Psoas muscle (tissue), 8 donors: Measurements from ENCODE around the gene PLXNA4. TPM values are rescaled to one million over a fixed set of nuclear protein-coding genes. Genes with fewer than 3 reads are reported as not detected.

ENCODE experiments used
- ATAC-seq, 4 donors: fragments of 200-7000 bp; cut with Tn5 transposase; one replicate each; pipeline ENCODE4 v1.9.1; 2020; ENCODE audit warnings: moderate library complexity in 3 of 4, mild to moderate bottlenecking in 2 of 4
- DNase-seq, 2 donors: peaks; one replicate each; pipeline ENCODE4 v3.0.0-alpha.2; 2020
- H3K27ac ChIP-seq: fragments of 200-600 bp; one replicate; pipeline ENCODE4 v1.8.0; 2022
- H3K27me3 ChIP-seq, 3 donors: fragments of 200-600 bp in 1 of 3; one replicate each; pipeline versions ENCODE4 v1.6.1 to v1.8.0; 2013 to 2022; ENCODE audit warnings: low read length in 2 of 3, mild to moderate bottlenecking in 2 of 3, moderate library complexity in 1 of 3; ENCODE audit not compliant: insufficient read depth in 3 of 3
- H3K36me3 ChIP-seq, 2 donors: fragments of 200-600 bp in 1 of 2; one replicate each; pipeline versions ENCODE4 v1.6.1 to v1.8.0; 2013 to 2022; ENCODE audit warnings: low read depth in 1 of 2, mild to moderate bottlenecking in 1 of 2, moderate library complexity in 1 of 2; ENCODE audit not compliant: insufficient read depth in 1 of 2
- H3K4me1 ChIP-seq: fragments of 200-600 bp; one replicate; pipeline ENCODE4 v1.8.0; 2022
- H3K4me3 ChIP-seq: fragments of 200-600 bp; one replicate; pipeline ENCODE4 v1.8.0; 2022; ENCODE audit warnings: mild to moderate bottlenecking
- H3K9me3 ChIP-seq: fragments of 200-600 bp; one replicate; pipeline ENCODE4 v1.8.0; 2022
- WGBS, 3 donors: extraction: QIAGEN DNeasy Blood & Tissue Kit; methylation state at CpG; one replicate each; pipeline versions ENCODE4 v1.1.6 to v1.1.7; 2013; 5-methylcytosine and 5-hydroxymethylcytosine counted together
- intact Hi-C, 2 donors: fragments of 100-400 bp; cut with DNase I; formaldehyde crosslinking; loops; one replicate each; pipeline versions ENCODE4 v1.11.0 to v1.14.2; 2022
- polyA plus RNA-seq, 3 donors: library from polyadenylated mRNA; stranded (reverse); fragments of 200-250 nt; gene quantifications; one replicate each; pipeline ENCODE4 v1.2.3, GENCODE V29; 2013
- total RNA-seq, 4 donors: library from RNA; stranded (reverse); fragmentation: NEBNext Ultra II Directional in 2 of 4; extraction: Animal tissue kit (Norgen Biotek cat#: 25700) in 2 of 4; gene quantifications; one replicate each; pipeline versions ENCODE4 v1.2.1 to v1.2.4, GENCODE V29; 2021 to 2023
- TF ChIP-seq, protein P1 (sequence below): fragments of 200-600 bp; IDR thresholded peaks from one replicate; pipeline ENCODE4 v1.8.0; 2022; ENCODE audit warnings: antibody characterized with exemption
- donor health status: healthy with polysubstance abuse.
- donor health status: DM: no; HTN: no; CAD: no; lungs with moderate emphysema.
- donor health status: Bipolar disorder and iron deficiency.
- donor health status: healthy.
- donor health status: DM: yes; HTN: yes; CAD: no.
- donor health status: DM: no; HTN: no; CAD: no.
- donor health status: DM: no; HTN: no; CAD: no.
- donor health status: DM: yes; HTN: yes; CAD: no.

The PLXNA4 gene
- total and polyA plus RNA-seq, 7 donors = 0.15 to 2.5 (median 0.88) TPM

DNA sequence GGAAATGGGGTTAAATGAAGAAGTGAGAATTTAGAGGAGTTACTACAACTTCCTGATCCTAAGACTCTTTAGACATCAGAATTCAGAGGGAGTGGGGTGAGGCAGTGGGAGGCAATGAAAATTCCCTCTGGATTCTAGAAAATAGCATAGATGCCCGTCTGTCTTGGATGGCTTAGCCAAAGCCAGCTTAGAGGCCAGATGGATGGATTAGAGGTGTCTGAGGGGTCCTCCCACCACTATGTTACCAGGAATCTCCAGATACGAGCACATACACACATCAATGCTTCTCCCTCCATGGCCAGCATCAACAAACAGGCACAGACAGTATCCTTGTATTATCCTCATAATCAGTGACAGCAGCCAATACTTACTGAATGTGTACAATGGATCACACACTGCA, 418.1 kb downstream of the PLXNA4 start:
- intact Hi-C loops = loop anchor here in 1 of 2 donors (5.0 kb wide), 1 partner anchor 211 kb away; no protein-coding TSS in a partner anchor
- no peaks in the 10 kb centered on the region for H3K27me3 ChIP-seq
- 76 to 84% (median 82%) methylated on average over 2 of the region's 2 CpGs for WGBS, 3 donors
- H3K4me3 ChIP-seq = no peak overlapping the region
- H3K4me1 ChIP-seq = no peaks in the 10 kb centered on the region
- DNase-seq (no peak), ATAC-seq (no peak)
- no peak overlapping the region for H3K27ac ChIP-seq
- TF ChIP-seq, protein P1, sequence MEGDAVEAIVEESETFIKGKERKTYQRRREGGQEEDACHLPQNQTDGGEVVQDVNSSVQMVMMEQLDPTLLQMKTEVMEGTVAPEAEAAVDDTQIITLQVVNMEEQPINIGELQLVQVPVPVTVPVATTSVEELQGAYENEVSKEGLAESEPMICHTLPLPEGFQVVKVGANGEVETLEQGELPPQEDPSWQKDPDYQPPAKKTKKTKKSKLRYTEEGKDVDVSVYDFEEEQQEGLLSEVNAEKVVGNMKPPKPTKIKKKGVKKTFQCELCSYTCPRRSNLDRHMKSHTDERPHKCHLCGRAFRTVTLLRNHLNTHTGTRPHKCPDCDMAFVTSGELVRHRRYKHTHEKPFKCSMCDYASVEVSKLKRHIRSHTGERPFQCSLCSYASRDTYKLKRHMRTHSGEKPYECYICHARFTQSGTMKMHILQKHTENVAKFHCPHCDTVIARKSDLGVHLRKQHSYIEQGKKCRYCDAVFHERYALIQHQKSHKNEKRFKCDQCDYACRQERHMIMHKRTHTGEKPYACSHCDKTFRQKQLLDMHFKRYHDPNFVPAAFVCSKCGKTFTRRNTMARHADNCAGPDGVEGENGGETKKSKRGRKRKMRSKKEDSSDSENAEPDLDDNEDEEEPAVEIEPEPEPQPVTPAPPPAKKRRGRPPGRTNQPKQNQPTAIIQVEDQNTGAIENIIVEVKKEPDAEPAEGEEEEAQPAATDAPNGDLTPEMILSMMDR = no peak
- no peaks in the 10 kb centered on the region for H3K9me3 ChIP-seq
- no peaks in the 10 kb centered on the region for H3K36me3 ChIP-seq

DNA sequence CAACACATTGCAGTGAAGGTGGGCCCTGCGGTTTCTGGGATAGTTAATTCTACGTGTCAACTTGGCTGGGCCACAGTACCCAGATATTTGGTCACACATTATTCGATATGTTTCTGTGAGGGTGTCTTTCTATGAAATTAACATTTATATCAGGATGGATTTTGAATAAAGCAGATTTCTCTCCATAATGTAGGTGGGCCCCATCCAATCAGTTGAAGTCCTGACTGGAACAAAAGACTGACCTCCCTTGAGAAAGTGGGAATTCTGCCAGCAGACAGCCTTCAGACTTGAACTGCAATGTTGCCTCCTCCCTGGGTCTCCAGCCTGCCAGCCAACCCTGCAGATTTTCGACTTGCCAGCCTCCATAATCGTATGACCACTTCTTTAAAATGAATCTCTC, 420.6 kb downstream of the PLXNA4 start:
- TF ChIP-seq, protein P1 = no peak
- DNase-seq (no peak), ATAC-seq (no peak)
- no peak overlapping the region for H3K4me3 ChIP-seq
- H3K27me3 ChIP-seq = no peaks in the 10 kb centered on the region
- intact Hi-C loops = loop anchor here (2.0 to 5.0 kb wide), 2 partner anchors 151 to 208 kb away; no protein-coding TSS in a partner anchor
- no peaks in the 10 kb centered on the region for H3K4me1 ChIP-seq
- no peak overlapping the region for H3K27ac ChIP-seq
- WGBS, 3 donors = 90 to 95% (median 94%) methylated on average over 5 of the region's 5 CpGs
- H3K36me3 ChIP-seq = no peaks in the 10 kb centered on the region
- H3K9me3 ChIP-seq = no peaks in the 10 kb centered on the region

DNA sequence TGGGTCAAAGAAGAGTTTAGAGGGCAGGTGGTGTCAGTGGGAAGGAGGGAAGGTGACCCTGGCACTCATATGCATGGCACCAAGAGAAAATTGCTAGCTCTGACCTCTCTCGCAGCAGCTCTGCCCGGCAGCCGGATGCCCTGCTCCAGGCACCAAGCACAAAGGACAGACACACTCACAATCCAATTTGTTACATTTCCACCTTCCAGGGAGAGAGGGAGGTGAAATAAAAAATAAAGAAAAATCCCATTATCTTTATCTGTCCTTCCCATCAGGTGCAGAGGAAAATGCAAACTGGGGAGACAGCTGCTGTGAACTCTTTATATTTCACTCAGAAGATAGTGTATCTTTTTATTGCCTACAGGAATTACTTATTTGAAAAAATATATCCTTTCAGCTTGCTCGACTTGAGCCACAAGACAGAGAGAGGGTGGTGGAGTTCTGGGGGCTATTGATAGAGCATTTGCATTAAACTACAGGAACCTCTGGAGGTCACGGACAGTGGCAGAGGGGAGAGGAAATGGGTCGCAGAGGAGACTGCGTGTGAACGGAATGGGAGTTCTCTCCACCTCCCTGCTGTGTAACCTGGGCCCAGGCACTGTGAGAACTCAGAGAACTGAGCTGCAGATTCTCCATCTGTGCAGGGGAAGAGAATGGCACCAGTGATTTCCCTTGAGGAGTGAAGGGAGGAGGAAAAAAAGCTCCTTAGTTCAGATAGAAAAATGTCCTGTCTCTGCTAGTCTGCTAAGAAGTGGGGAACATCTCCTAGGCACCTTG, 421.4 kb downstream of the PLXNA4 start:
- Histone ChIP-seq H3K36me3 (no peaks in the 10 kb centered on the region), H3K4me1 (no peaks in the 10 kb centered on the region), H3K9me3 (no peaks in the 10 kb centered on the region), H3K4me3 (no peak overlapping the region), H3K27me3 (no peaks in the 10 kb centered on the region), H3K27ac (no peak overlapping the region)
- intact Hi-C loops = loop anchor here (2.0 to 5.0 kb wide), 3 partner anchors 150 to 208 kb away; no protein-coding TSS in a partner anchor
- ATAC-seq = no peak
- TF ChIP-seq, protein P1 = no peak
- 60 to 81% (median 67%) methylated on average over 8 of the region's 8 CpGs for WGBS, 3 donors
- DNase-seq = no peak

- Histone ChIP-seq H3K4me1 (no peaks in the 10 kb centered on the region), H3K9me3 (no peaks in the 10 kb centered on the region), H3K27ac (no peak overlapping the region), H3K4me3 (no peak overlapping the region), H3K27me3 (no peaks in the 10 kb centered on the region), H3K36me3 (no peaks in the 10 kb centered on the region)
- DNase-seq (no peak), ATAC-seq (peak in 1 of 4 donors; percentile 66)
- intact Hi-C loops = loop anchor here (2.0 to 5.0 kb wide), 3 partner anchors 149 to 207 kb away; no protein-coding TSS in a partner anchor
- WGBS, 3 donors = 66 to 71% (median 66%) methylated on average over 6 of the region's 6 CpGs
- TF ChIP-seq, protein P1 = peak; percentile 15
Measured at GRCh38 chr7:132154248-132154647, 422.0 kb downstream of the PLXNA4 start.
